Panc1 (cell line): ENCODE measurements around the gene DYNC1I1. TPM values are rescaled to one million over a fixed set of nuclear protein-coding genes. Genes with fewer than 3 reads are reported as not detected.

Source experiments
- ATAC-seq: fragments of 200-7000 bp; cut with Tn5 transposase; 2 replicates; pipeline ENCODE4 v1.9.1; 2020; ENCODE audit warnings: mild to moderate bottlenecking, moderate library complexity
- BruUV-seq: library from RNA; stranded (reverse); fragments of 400-500 nt; replicated peaks from 2 replicates; lab custom pipeline; 2021; lab: Mats Ljungman, UMichigan
- CTCF ChIA-PET: fragments of 300-600 bp; sonication (Branson Sonifier 250); formaldehyde crosslinking; loops from one replicate; lab custom pipeline; 2022; ENCODE audit warnings: antibody characterized with exemption; lab: Charles Lee
- POLR2A ChIA-PET: fragments of 300-600 bp; sonication (Branson Sonifier 250); formaldehyde crosslinking; loops from one replicate; lab custom pipeline; 2022; ENCODE audit warnings: antibody characterized with exemption; lab: Charles Lee
- DNase-seq: peaks from one replicate; pipeline ENCODE4 v3.0.0-alpha.2; 2010; ENCODE audit warnings: low read depth, low spot score
- H3K27ac ChIP-seq: 2 replicates; pipeline ENCODE4 v1.5.1; 2011; ENCODE audit warnings: mild to moderate bottlenecking, low read length, inconsistent platforms
- H3K27me3 ChIP-seq: fragments of 200-500 bp; sonication (Bioruptor generic); 2 replicates; pipeline ENCODE4 v1.6.0; 2014; ENCODE audit warnings: low read length, inconsistent platforms; ENCODE audit not compliant: control insufficient read depth, insufficient read depth
- H3K36me3 ChIP-seq: fragments of 200-500 bp; sonication (Bioruptor generic); 2 replicates; pipeline ENCODE4 v1.5.1; 2014; ENCODE audit warnings: inconsistent platforms, mild to moderate bottlenecking, low read length, moderate library complexity; ENCODE audit not compliant: control insufficient read depth, insufficient read depth
- H3K4me1 ChIP-seq: 2 replicates; pipeline ENCODE4 v1.5.1; 2011; ENCODE audit warnings: inconsistent platforms, mild to moderate bottlenecking, low read length, moderate library complexity; ENCODE audit not compliant: control insufficient read depth, insufficient read depth
- H3K4me3 ChIP-seq, 2 experiments: 2 replicates each; pipeline ENCODE4 v1.5.1; 2011 to 2012; ENCODE audit warnings: low read depth in 2 of 2, low read length in 2 of 2, mild to moderate bottlenecking in 2 of 2, inconsistent platforms in 1 of 2, moderate library complexity in 1 of 2
- H3K9me3 ChIP-seq: fragments of 200-500 bp; sonication (Bioruptor generic); 2 replicates; pipeline ENCODE4 v1.5.1; 2014; ENCODE audit warnings: low read depth, mild to moderate bottlenecking, inconsistent platforms, low read length, moderate library complexity; ENCODE audit not compliant: control insufficient read depth, insufficient read depth
- POLR2AphosphoS5 ChIP-seq: IDR thresholded peaks from 2 replicates; pipeline ENCODE4 v1.6.1; 2012; ENCODE audit warnings: mild to moderate bottlenecking, low read depth, low read length, moderate library complexity
- SIN3A ChIP-seq: IDR thresholded peaks from 2 replicates; pipeline ENCODE4 v1.6.1; 2012; ENCODE audit warnings: low read depth, mild to moderate bottlenecking, low read length, moderate library complexity, borderline replicate concordance; ENCODE audit not compliant: insufficient read depth
- TCF7L2 ChIP-seq: IDR thresholded peaks from 2 replicates; pipeline ENCODE4 v1.6.1; 2011; ENCODE audit warnings: mild to moderate bottlenecking, low read depth, low read length, inconsistent platforms
- in situ Hi-C: cut with HindIII; loops from 2 replicates; pipeline ENCODE4 v1.10.0; 2016; ENCODE audit warnings: low sequenced_read_pairs, low pct_unique_long_range_greater_than_20kb
- intact Hi-C: fragments of 100-400 bp; cut with micrococcal nuclease; formaldehyde crosslinking; loops from one replicate; pipeline ENCODE4 v1.10.0; 2022; ENCODE audit not compliant: unreplicated experiment
- total RNA-seq: library from RNA; stranded (reverse); gene quantifications from one replicate; pipeline ENCODE4 v1.2.1, GENCODE V29; 2021; ENCODE audit not compliant: unreplicated experiment
- TF ChIP-seq, protein P1 (sequence below): fragments of 450-650 bp; IDR thresholded peaks from 2 replicates; pipeline ENCODE4 v1.5.1; 2017; ENCODE audit warnings: mild to moderate bottlenecking
- TF ChIP-seq, protein P2 (sequence below), 2 experiments: IDR thresholded peaks; 2 replicates each; pipeline ENCODE4 v1.6.1; 2011 to 2012; ENCODE audit warnings: low read depth in 2 of 2, control low read depth in 1 of 2, low read length in 1 of 2, mild to moderate bottlenecking in 1 of 2, moderate library complexity in 1 of 2; ENCODE audit not compliant: insufficient read depth in 1 of 2

DYNC1I1 gene
- total RNA-seq, 1 experiment from 2014 or later, result 0.13 TPM

DNA sequence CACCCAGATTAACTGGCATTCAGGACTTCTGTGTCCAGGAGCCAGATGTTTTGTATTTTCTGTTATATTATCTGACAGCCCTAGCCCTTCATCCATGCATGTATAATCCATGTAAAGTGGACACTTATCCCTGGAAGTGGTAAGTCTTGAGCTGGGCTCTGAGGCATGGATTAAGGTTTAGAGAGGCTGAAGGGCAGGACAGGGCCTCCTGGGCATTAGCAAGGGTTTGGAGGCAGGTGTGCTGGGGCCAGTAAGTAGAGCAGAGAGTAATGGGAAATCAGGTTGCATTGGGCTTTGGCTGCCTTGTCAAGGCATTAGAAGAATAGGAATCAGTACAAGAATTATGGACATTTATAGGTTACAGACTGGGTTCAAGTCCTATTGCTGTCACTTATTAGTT, 138.0 kb downstream of the DYNC1I1 start:
- no peaks in the 10 kb centered on the region for H3K4me1 ChIP-seq
- H3K27ac ChIP-seq, result no peak overlapping the region
- no peaks in the 10 kb centered on the region for H3K9me3 ChIP-seq
- peaks cover 8% of the 10 kb centered on the region for H3K27me3 ChIP-seq
- ATAC-seq, result no peak
- POLR2A ChIA-PET, result no interaction called here
- TF ChIP-seq, protein P1, sequence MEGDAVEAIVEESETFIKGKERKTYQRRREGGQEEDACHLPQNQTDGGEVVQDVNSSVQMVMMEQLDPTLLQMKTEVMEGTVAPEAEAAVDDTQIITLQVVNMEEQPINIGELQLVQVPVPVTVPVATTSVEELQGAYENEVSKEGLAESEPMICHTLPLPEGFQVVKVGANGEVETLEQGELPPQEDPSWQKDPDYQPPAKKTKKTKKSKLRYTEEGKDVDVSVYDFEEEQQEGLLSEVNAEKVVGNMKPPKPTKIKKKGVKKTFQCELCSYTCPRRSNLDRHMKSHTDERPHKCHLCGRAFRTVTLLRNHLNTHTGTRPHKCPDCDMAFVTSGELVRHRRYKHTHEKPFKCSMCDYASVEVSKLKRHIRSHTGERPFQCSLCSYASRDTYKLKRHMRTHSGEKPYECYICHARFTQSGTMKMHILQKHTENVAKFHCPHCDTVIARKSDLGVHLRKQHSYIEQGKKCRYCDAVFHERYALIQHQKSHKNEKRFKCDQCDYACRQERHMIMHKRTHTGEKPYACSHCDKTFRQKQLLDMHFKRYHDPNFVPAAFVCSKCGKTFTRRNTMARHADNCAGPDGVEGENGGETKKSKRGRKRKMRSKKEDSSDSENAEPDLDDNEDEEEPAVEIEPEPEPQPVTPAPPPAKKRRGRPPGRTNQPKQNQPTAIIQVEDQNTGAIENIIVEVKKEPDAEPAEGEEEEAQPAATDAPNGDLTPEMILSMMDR, result no peak
- TF ChIP-seq SIN3A (no peak), POLR2AphosphoS5 (no peak), TCF7L2 (no peak)
- TF ChIP-seq, protein P2, sequence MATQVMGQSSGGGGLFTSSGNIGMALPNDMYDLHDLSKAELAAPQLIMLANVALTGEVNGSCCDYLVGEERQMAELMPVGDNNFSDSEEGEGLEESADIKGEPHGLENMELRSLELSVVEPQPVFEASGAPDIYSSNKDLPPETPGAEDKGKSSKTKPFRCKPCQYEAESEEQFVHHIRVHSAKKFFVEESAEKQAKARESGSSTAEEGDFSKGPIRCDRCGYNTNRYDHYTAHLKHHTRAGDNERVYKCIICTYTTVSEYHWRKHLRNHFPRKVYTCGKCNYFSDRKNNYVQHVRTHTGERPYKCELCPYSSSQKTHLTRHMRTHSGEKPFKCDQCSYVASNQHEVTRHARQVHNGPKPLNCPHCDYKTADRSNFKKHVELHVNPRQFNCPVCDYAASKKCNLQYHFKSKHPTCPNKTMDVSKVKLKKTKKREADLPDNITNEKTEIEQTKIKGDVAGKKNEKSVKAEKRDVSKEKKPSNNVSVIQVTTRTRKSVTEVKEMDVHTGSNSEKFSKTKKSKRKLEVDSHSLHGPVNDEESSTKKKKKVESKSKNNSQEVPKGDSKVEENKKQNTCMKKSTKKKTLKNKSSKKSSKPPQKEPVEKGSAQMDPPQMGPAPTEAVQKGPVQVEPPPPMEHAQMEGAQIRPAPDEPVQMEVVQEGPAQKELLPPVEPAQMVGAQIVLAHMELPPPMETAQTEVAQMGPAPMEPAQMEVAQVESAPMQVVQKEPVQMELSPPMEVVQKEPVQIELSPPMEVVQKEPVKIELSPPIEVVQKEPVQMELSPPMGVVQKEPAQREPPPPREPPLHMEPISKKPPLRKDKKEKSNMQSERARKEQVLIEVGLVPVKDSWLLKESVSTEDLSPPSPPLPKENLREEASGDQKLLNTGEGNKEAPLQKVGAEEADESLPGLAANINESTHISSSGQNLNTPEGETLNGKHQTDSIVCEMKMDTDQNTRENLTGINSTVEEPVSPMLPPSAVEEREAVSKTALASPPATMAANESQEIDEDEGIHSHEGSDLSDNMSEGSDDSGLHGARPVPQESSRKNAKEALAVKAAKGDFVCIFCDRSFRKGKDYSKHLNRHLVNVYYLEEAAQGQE (IDR thresholded peaks at IDR 0.05; ENCODE audit: insufficient read depth in 1 of 2, low read depth in 2 of 2, low read length in 1 of 2), result no peak
- H3K36me3 ChIP-seq, result no peaks in the 10 kb centered on the region
- in situ Hi-C loops, result no loop called here
- CTCF ChIA-PET, result no interaction called here
- no peak overlapping the region for H3K4me3 ChIP-seq
- intact Hi-C loops, result loop anchor here (10.0 kb wide), 2 partner anchors 164 to 1934 kb away; no protein-coding TSS in a partner anchor
- no peak for DNase-seq
- no TSS peak for BruUV-seq

DNA sequence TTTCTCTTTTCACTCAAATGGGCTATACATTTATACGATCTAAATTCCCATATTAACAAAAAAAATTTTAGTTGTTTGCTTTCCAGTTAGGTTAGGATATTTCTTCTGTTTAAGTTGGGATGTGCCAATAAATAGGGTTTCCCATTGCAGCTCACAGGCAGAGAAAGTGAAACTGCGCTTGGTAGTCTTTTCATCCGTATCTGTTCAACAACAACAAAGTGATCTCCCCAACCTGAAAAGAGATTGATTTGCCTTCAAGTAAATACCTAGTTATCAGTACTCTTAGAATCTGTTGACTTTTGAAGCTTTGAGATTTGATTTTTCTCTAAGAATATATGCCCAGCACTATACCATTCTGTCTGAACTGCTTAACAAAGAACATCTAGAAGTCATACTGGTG, 143.4 kb downstream of the DYNC1I1 start:
- Histone ChIP-seq H3K36me3 (no peaks in the 10 kb centered on the region), H3K27ac (no peak overlapping the region), H3K4me3 (peak overlapping the region in 1 of 2 experiments; percentile 3; a peak in 1 of 4 replicates), H3K9me3 (no peaks in the 10 kb centered on the region), H3K4me1 (peaks cover 3% of the 10 kb centered on the region; the same call in 1 of the 2 replicates), H3K27me3 (peaks cover 4% of the 10 kb centered on the region)
- BruUV-seq, result no TSS peak
- ChIA-PET POLR2A (no interaction called here), CTCF (interaction anchor here (0.5 to 1.3 kb wide), 2 partner anchors 193 to 1112 kb away, joined by 3 to 7 read pairs; no protein-coding TSS in a partner anchor)
- DNase-seq, result no peak
- no peak for ATAC-seq
- TF ChIP-seq, protein P1, result no peak
- TF ChIP-seq, protein P2 (IDR thresholded peaks at IDR 0.05; ENCODE audit: insufficient read depth in 1 of 2, low read depth in 2 of 2, low read length in 1 of 2), result no peak
- TF ChIP-seq TCF7L2 (no peak), SIN3A (no peak), POLR2AphosphoS5 (no peak)
- in situ Hi-C loops, result no loop called here
- intact Hi-C loops, result loop anchor here (2.0 to 10.0 kb wide), 4 partner anchors 159 to 1929 kb away; no protein-coding TSS in a partner anchor
